Activated effector memory CD4-positive, alpha-beta T cell treated with anti-CD3 and anti-CD28 coated beads, Interleukin-2, amount 50 U/mL, for 16 hours (primary cell): ENCODE results near the gene RBMS2.
A peak's percentile ranks its signal among the peaks of the same experiment; 100 is the strongest.
"Not testable (repeated sequence)": the region's sequence is repeated elsewhere in the genome, so short reads cannot be mapped to it uniquely, and the experiment has no call there.

Experiments
- DNase-seq: peaks from one replicate; pipeline ENCODE4 v3.0.0-alpha.2; 2020

RBMS2 gene

DNA sequence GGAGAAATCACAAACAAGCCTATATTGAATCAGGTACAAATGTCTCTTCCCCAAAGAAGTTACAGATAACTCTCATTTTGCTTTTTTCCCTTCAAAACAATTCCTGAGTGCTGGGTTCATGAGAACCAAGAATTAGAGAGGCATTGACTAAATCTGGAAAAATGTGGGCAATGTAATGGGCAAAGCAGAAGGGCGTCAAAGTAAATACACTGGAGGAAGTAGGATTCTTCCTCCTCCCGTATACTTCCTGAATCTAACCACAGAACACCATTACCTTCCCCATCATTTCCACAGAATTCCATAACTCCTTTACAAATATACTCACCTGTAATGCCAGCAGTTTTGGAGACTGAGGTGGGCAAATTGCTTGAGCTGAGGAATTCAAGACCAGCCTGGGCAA lies 3.0 kb upstream of the RBMS2 start:
- no peak for DNase-seq

DNA sequence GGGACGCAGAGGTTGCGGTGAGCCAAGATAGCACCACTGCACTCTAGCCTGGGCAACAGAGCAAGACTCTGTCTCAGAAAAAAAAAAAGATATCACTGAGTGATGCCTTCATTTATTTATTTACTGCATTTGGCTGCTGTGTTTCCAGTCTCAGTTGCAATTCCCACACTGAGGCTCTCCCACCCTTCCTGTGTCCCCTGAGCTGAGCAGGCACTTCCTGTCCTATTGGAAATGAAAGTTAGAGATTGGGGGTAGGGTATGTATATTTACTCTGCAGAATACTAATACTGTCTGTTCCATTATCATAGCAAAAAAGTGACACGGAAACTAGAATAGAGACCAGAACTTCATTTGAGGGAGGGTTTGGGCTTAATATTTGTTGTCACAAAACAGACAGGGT lies 1.6 kb upstream of the RBMS2 start:
- DNase-seq = no peak

DNA sequence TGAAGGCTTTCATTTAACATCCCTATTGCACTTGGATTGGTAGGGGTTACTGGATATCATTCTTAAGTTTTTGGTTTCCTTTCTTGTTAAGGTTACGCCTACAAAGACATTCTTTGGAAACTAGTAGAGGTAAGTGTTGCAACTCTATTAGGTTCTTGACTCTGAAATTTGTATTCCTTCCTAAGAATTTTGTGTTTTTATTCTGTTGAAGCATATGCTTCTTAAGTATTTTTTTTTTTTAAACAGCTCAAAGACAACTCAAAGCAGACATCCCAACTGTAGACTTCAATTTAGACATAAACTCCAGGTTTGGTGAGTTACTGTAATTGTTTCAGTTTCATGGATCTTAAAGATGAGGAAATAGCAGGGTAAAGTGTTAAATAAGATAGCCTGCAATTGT lies 1.1 kb upstream of the RBMS2 start:
- DNase-seq = no peak

DNA sequence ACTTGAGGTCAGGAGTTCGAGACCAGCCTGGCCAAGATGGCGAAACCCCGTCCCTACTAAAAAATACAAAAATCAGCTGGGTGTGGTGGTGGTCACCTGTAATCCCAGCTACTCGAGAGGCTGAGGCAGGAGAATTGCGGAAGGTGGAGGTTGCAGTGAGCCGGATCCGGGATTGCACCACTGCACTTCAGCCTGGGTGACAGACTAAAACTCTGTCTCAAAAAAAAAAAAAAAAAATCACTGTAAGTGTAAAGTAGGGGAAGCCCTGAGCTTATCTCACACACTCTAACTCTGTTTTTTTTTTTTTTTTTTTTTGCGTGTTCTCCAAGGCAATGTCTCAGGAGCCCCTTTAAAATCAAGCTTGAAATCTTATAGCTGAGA lies 421 bp upstream of the RBMS2 start:
- DNase-seq = no peak

DNA sequence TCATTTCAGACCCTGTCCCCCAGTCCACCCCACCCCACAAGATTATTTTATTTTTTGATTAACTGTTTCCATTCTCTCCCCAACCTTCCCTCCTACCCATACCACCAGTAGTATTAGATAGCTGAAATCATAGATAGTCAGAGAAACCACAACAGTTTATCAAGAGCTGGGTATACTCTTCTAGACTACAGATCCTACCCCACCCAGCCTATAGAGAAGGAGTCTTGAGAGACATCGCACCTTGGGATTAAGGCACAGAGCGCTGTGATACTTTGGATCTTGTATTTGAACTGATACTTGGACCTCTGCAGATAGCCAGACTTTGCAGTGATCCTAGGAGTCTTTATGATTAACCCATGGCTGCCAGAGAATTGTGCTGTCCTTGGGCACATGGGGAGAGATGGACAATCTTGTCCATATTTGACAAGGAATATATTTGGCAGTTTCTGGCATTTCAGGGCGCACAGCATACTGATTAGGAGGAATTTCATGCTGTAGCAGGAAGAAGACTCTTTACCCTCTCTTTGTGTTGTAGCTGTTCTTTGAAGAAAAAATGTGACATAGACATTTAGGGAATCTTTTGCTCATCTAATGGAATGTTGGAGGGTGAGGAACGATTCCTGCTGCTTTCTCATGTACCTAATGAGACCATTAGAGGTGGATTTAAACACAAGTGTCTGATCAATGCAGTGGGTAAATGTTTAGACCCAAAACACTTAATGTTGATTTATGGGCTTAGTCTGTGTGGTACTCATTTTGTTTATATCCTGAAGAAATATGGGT lies 982 bp downstream of the RBMS2 start:
- DNase-seq = no peak

DNA sequence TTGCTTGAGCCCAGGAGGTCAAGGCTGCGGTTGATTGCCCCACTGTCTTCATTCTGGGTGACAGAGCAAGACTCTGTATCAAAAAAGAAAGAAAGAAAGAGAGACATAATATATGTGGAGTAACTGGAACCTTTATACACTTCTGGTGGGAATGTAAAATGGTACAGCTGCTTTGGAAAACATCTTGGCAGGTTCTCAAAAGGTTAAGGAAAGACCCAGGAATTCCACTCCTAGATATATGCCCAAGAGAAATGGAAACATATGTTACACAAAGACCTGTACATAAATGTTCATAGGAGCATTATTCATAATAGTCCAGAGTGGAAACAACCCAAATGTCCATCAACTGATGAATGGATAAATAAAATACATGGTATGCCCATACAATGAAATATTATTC lies 7.2 kb downstream of the RBMS2 start:
- no peak for DNase-seq

DNA sequence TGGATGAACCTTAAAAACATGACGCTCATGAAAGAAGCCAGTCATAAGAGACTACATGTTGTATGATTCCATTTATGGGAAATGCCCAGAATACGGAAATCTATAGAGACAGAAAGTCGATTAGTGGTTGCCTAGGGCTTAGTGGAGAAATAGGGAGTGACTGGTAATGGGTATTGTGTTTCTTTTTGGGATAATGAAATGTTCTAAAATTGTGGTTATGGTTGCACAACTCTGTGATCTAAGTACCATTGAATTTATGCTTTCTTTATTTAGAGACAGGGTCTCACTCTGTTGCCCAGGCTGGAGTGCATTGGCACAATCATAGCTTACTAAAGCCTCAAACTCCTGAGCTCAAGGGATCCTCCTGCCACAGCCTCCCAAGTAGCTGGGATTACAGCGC lies 8.0 kb downstream of the RBMS2 start:
- no peak for DNase-seq

DNA sequence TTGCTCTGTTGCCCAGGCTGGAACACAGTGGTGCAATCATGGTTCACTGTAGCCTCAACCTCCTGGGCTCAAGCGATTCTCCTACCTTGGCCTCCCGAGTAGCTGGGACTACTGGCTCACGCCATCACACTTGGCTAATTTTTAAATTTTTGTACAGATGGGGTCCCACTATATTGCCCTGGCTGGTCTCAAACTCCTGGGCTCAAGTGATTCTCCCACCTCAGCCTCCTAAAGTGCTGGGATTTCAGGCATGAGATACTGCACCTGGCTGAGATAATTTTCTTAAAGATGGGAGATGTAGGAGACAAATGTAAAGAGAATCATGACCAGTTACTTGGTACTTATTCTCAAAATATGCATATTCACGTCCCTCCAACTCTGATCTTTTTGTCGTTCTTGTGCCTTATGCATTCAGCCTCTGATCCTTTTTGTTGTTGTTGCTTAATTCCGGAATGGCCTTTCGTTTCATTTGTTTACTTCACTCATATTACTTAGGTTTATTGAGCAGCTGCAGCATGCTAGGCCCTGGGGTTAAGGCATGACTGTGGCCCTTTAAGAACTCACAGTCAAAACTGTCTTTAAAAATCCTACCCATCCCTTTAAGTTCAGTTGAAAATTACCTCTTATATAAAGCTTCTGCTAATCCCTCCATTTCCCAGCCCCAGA lies 8.9 kb downstream of the RBMS2 start:
- no peak for DNase-seq

DNA sequence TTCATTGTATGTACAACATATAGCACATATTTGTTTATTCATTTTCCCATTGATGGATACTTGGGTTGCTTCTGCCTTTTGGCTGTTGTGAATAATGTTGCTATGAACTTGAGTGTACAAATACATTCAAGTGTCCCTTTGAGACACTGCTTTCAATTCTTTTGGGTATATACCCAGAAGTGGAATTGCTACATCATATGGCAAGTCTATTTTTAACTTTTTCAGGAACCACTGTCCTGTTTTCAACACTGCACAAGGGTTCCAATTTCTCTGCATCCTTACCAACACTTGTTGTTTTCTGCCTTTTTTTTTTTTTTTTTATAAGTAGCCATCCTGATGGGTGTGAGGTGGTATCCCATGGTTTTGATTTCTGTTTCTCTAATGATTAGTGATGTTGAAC lies 15.9 kb downstream of the RBMS2 start:
- DNase-seq = no peak

DNA sequence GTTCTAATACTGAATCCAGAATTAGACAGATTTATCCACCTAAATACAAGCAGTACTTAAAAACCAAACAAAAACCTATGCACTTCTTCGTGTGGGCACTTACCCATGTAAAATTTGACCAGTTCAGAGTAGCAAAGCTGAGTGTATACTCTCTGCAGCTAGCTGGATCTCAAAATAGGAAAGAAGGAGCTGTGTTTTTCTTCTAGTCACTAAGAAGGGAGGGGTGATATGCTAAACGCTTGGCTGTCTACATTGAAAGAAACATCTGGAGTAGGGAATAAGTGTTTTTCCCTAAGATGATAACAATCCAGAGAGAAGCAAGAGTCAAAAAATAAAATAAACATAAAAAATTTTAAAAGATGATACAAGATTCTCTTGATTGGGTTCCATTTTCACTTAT lies 20.0 kb downstream of the RBMS2 start:
- DNase-seq = no peak

DNA sequence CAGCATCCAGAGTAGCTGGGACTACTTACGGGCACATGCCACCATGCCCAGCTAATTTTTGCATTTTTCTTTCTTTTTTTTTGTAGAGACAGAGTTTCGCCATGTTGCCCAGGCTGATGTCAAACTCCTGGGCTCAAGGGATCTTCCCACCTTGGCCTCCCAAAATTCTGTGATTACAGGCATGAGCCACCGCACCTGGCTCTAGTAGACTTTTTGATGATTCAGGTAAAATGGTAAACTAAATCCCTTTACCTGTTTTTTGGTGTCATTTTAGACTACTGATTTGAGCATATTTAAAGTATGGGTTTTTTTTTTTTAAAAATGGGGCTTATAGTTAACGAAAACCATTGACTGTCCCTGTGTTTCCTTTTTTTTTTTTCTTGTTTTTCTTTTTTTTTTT lies 20.5 kb downstream of the RBMS2 start:
- DNase-seq = no peak

DNA sequence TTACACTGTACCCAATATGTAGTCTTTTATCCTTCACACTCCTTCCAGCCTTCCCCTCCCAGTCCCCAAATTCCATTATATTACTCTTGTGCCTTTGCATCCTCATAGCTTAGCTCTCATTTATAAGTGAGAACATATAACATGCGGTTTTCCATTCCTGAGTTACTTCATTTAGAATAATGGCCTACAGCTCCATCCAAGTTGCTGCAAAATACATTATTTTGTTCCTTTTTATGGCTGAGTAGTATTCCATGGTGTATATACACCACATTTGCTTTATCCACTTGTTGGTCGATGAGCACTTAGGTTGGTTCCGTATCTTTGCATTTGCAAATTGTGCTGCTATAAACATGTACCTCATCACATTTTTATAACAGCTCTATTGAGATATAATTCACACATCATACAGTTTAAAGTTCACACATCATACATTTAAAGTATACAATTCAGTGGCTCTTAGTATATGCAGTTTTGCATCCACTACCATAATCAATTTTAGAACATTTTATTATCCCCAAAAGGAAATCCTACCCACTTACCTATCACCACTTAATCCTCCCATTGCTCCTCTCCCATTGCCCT lies 23.5 kb downstream of the RBMS2 start:
- DNase-seq = no peak

DNA sequence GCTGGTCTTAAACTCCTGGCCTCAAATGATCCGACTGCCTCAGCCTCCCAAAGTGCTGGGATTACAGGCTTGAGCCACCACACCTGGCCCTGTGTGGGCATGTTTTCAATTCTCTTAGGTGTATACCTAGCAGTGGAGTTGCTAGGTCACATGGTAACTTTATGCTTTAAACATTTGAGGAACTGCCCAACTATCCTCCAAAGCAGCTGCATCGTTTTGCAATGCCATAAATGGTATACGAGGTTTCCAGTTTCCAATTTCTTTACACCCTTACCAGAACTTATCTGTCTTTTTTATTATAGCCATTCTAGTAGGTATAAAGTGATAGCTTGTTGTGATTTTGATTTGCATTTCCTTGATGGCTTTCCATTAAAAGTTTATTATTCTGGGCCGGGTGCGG lies 25.1 kb downstream of the RBMS2 start:
- DNase-seq = no peak

DNA sequence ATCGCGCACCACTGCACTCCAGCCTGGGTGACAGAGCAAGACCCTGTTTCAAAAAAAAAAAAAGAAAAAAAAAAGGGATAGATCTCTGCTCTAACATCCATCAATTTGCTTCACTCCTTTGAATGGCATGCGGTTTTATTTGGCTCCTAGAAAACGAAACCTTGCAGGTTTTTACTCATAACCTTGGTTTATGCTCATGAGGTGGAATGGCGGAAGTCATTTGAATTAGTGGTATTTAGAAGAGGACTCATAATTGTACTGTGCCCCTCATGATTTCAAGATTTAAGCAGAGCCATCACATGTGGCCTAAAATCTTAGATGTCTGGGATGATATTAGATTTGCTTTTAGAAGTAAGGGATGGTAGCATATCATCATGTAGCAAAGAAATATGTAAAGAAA lies 29.4 kb downstream of the RBMS2 start:
- DNase-seq = no peak

DNA sequence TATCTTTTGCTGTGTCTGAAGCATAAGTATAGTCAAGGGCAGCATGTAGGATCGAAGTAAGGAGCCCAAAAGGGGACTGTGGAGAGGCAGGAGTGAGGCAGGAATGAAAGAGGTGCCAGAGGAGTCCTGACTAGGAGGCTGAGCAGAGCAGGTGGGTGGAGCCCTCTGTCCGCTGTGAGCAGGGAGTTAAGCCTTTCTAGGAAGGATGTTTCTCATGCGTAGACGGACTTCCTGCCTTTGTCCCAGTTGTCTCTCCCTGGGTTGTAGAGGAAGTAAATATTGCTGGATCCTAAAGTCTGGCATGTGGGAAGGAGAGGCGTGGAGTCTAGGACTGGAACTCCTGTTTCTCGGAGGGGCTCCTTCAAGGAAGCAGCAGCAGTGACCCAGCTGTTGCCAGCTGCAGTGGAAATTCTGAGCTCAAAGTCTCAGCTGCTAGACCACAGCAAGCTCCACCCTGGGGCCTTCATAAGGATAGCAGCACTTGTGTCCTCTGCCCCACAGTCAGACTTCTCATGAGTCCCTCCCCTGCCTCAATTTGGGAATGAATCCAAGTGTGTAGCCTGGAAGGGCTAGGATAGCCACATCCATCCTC lies 44.0 kb downstream of the RBMS2 start:
- peak; percentile 68 for DNase-seq

DNA sequence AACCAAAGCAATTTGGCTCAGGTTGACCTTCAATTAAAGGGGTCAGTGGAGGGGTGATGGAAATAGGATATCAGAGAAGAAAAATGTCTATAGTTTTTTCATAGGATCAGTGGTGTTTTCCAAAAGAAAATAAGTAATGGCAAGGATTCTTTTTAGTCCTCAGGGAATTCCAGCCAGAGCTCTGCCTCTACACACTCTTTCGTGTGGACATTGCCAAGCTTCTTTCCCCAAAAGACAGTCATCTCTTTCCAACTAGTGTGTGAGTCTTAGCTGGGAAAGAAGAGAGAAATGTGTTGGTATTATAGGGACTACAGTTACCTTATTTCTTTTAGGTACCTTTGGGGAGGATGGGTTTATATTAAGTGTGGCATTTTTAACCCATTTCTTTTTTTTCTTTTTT lies 46.5 kb downstream of the RBMS2 start:
- DNase-seq = no peak

DNA sequence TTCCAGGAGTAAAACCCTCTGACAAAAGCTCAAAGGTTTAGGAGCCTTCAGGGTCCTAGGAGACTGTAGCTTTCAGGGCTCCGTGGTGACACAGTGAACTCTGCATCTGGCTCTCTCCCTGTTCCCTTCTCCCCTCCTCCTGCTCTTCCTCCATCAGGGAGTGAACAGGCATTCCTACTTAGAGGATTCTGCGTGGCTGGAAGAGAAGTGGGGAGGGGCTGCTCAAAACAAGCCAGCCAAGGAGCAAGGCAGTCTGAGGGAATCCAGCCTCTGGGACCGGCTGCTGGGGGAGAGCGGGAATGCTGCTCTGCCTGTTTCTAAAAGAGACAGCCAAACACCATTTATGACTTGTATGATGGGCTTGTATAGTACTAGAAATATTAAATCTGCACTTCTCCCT lies 49.5 kb downstream of the RBMS2 start:
- no peak for DNase-seq

DNA sequence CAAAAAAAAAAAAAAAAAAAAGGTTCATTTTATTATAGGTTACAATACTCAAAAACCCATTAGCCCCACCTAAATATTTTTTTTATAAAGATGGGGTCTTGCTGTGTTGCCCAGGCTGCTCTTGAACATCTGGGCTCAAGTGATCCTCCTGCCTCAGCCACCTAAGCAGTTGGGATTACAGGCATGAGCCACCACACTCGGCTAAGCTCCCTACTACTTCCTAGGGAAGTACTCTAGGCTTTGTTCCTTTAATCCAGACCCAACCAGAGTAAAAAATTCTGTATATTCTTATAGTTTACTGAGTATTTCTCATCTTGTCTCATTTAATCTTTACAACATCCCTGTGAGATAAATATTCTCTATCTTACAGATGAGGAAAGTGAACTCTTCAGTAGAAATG lies 50.7 kb downstream of the RBMS2 start:
- no peak for DNase-seq

DNA sequence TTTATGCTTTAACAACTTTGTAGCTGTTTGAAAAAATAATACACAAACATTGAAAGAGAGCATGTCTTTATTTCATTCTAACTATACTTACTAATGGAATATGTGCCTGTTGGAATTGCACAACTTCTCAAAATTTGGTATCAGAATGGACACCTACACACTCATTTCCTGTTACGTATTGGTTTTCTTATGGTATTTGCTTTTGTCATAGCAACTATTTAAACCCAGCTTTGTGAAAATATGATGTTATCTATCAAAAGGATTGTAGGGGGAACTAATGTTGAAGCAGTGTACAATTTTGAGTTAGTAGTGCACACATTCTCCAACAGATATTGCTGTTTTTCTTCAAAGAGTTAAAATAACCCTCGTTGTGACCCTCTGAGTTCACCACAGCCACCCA lies 52.6 kb downstream of the RBMS2 start:
- no peak for DNase-seq

DNA sequence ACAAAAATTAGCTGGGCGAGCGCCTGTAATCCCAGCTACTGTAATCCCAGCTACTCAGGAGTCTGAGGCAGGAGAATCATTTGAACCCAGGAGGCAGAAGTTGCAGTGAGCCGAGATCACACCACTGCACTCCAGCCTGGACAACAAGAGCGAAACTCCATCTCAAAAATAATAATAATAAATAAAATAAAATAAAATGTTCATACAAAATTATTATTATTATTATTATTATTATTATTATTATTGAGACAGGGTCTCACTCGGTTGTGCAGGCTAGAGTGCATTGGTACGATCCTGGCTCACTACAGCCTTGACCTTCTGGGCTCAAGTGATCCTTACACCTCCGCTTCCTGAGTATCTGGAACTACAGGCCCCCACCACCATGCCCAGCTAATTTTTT lies 55.6 kb downstream of the RBMS2 start:
- DNase-seq = not testable (repeated sequence)

DNA sequence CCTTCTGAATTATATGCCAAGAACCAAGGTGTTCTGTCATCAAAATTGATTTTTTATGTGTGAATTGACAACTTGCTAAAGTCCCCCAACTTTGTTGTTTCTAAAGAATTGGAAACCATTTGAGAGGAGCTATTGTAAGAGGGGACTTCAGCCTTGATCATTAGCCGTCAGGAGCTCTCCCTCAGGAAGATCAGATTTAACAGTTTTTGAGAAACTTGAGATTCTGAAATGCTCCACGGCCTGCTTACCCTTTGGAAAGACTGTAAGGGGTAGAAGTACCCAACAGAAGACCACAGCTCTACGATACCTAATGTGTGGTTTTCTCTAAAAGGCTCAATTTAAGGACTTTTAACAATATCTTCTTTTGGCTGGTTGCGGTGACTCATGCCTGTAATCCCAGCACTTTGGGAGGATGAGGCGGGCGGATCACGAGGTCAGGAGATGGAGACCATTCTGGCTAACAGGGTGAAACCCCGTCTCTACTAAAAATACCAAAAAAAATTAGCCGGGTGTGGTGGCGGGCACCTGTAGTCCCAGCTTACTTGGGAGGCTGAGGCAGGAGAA lies 57.4 kb downstream of the RBMS2 start:
- DNase-seq = no peak

DNA sequence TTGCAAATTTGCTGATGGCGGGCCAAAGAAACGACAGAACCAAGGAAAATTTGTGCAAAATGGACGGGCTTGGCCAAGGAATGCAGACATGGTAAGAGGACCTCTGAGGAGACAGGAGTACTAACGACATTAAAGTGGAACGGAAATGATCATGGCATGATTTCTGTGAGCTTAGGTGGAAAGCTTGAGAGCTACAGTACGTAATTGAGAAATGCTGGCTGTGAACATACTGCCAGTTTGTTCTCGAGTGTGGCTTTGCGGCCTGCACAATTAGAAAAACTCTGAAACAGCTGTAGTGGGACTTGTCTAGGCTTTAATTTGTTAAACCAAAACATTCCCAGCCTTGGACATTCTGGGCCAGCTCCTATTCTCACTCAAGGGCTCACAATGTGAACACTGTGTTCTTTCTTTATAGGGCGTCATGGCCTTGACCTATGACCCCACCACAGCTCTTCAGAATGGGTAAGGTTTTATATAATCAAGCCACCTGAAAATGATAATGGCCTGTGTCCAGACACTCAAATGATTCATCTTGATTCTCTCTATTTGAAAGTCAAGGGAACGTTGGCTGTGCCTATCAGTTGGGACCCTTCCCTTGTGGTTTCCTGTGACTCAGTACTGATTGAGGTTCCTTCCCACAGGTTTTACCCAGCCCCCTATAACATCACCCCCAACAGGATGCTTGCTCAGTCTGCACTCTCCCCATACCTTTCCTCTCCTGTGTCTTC lies 60.0 kb downstream of the RBMS2 start:
- peak; percentile 66 for DNase-seq

DNA sequence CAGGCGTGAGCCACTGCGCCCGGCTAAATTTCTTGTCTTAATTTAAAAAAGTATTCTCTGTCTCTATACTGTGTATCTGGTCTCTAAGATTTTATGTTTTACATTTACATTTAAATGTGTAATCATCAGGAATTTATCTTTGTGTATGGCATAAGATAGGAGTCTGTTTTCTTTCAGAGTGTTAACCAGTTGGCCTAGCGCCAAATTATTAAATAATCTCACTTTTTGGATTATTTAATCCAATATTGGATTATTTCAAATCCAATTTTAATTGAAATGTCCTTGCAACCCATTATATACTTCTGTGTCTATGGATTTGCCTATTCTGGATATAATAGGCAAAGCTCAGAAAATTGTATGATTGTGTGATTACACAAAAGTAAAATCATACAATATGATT lies 63.5 kb downstream of the RBMS2 start:
- no peak for DNase-seq
